ENCODE measurements around the gene TRPC4AP. TPM values are rescaled to one million over a fixed set of nuclear protein-coding genes. Genes with fewer than 3 reads are reported as not detected.

The TRPC4AP gene
- total and polyA plus RNA-seq, 2 of the 8 experiments (the other 6 are each of a cell fraction or from before 2014, with no cell fraction given): 73.1 to 74.8 TPM

- H4K20me1 ChIP-seq (replicated peaks in 1 of 2; ENCODE audit: control insufficient read depth in 1 of 2, insufficient read depth in 2 of 2, low read length in 2 of 2): peaks cover 5 to 6% of the 10 kb centered on the region in 2 experiments
- POLR2A ChIA-PET (ENCODE audit: partially characterized antibody): interaction anchor here (0.8 kb wide), 1 partner anchor 25 kb away, joined by 4 read pairs; no protein-coding TSS in a partner anchor
- 89% methylated on average over 3 of the region's 3 CpGs; no CpG with 5 or more reads in 1 of the 2 experiments for WGBS, 2 experiments (ENCODE audit: extremely low coverage in 1 of 2, insufficient coverage in 1 of 2, insufficient read length in 1 of 2, insufficient replicate concordance in 2 of 2, low coverage in 1 of 2, low lambda C conversion rate in 2 of 2, missing lambda C conversion rate in 1 of 2)
- H3K9ac ChIP-seq (replicated peaks in 1 of 4; ENCODE audit: extremely low read depth in 1 of 4, low read depth in 3 of 4, low read length in 3 of 4): no peak overlapping the region
- DNase-seq (ENCODE audit: low read depth in 1 of 2, low spot score in 2 of 2): no peak
- H3K23me2 ChIP-seq (ENCODE audit: low read depth, low read length): no peaks in the 10 kb centered on the region
- no peak overlapping the region for H4K5ac ChIP-seq (ENCODE audit: insufficient read length, low read depth, low read length)
- CTCF ChIA-PET (ENCODE audit: partially characterized antibody): interaction anchor here (0.8 kb wide), 1 partner anchor 76 kb away, joined by 3 read pairs; no protein-coding TSS in a partner anchor
- H3K27me3 ChIP-seq (replicated peaks in 1 of 4; ENCODE audit: control insufficient read depth in 3 of 4, extremely low read depth in 1 of 4, insufficient read depth in 3 of 4, low read length in 3 of 4): no peaks in the 10 kb centered on the region
- peaks cover 0 to 71% of the 10 kb centered on the region in 2 experiments; a peak in 2 of 4 replicates for H3K79me2 ChIP-seq (ENCODE audit: control insufficient read depth in 1 of 2, insufficient read depth in 2 of 2, low read length in 2 of 2)
- no peak overlapping the region for H3K18ac ChIP-seq (ENCODE audit: extremely low read depth, low read length)
- H4K91ac ChIP-seq (replicated peaks; ENCODE audit: insufficient read length, low read length): no peak overlapping the region
- no peak overlapping the region for H3K4me3 ChIP-seq (ENCODE audit: extremely low read depth in 1 of 4, insufficient read depth in 2 of 4, low read depth in 3 of 4, low read length in 4 of 4)
- H2BK15ac ChIP-seq (ENCODE audit: low read length): no peak overlapping the region
- TF ChIP-seq ATF2 (IDR thresholded peaks at IDR 0.05; ENCODE audit: low read length): no peak
- TF ChIP-seq MAFK (IDR thresholded peaks at IDR 0.05; ENCODE audit: low read depth, low read length): no peak
- no peak for TF ChIP-seq TBP (IDR thresholded peaks at IDR 0.05; ENCODE audit: low read depth, low read length)
- no peak for TF ChIP-seq TCF12 (IDR thresholded peaks at IDR 0.05; ENCODE audit: low read depth, low read length)
- TF ChIP-seq SRF (IDR thresholded peaks at IDR 0.05; ENCODE audit: low read depth, low read length): no peak
- TF ChIP-seq EZH2 (IDR thresholded peaks at IDR 0.05; ENCODE audit: low read depth, low read length, severe bottlenecking): no peak
- TF ChIP-seq ATF3 (IDR thresholded peaks at IDR 0.05; ENCODE audit: insufficient read depth, low read depth, low read length): no peak
- TF ChIP-seq POLR2A (IDR thresholded peaks at IDR 0.05; ENCODE audit: control extremely low read depth in 1 of 2, low read depth in 2 of 2, low read length in 2 of 2): no peak
- TF ChIP-seq CREB1 (IDR thresholded peaks at IDR 0.05): no peak
- TF ChIP-seq CBX8 (IDR thresholded peaks at IDR 0.05; ENCODE audit: borderline replicate concordance, low read depth, low read length): no peak
- no peak for TF ChIP-seq HDAC2 (IDR thresholded peaks at IDR 0.05; ENCODE audit: borderline replicate concordance in 1 of 2, low read depth in 2 of 2, low read length in 2 of 2)
- no peak overlapping the region for H3K4ac ChIP-seq (replicated peaks; ENCODE audit: insufficient read length, low read depth, low read length)
- H3K4me2 ChIP-seq (ENCODE audit: insufficient read depth in 1 of 2, low read depth in 2 of 2, low read length in 2 of 2): no peak overlapping the region
- H3K23ac ChIP-seq (ENCODE audit: insufficient read length): no peak overlapping the region
- FAIRE-seq: no peak
- H4K8ac ChIP-seq (ENCODE audit: extremely low read depth, insufficient read depth, low read length): no peak overlapping the region
- no peak overlapping the region for H3K27ac ChIP-seq (ENCODE audit: low read depth, low read length)
- no peak overlapping the region for H2BK12ac ChIP-seq (ENCODE audit: low read depth, low read length)
- no peak overlapping the region for H2AK5ac ChIP-seq (ENCODE audit: low read depth, low read length)
- no peak overlapping the region for H2BK120ac ChIP-seq (replicated peaks; ENCODE audit: low read depth, low read length)
- no peak overlapping the region for H2BK5ac ChIP-seq (ENCODE audit: low read depth, low read length)
- no peak overlapping the region for H2BK20ac ChIP-seq (ENCODE audit: low read length)
- H3K79me1 ChIP-seq (ENCODE audit: low read depth, low read length): peaks cover 3% of the 10 kb centered on the region
- no peak overlapping the region for H3K14ac ChIP-seq (ENCODE audit: insufficient read length)
- no peak overlapping the region for H3K56ac ChIP-seq (replicated peaks; ENCODE audit: insufficient read length, low read depth, low read length)
- H3K9me3 ChIP-seq (ENCODE audit: insufficient read depth in 2 of 2, low read depth in 1 of 2, low read length in 1 of 2): no peaks in the 10 kb centered on the region
- peaks cover 0 to 8% (median 6%) of the 10 kb centered on the region in 4 experiments; a peak in 4 of 7 replicates for H3K4me1 ChIP-seq (replicated peaks in 1 of 4; ENCODE audit: control insufficient read depth in 3 of 4, insufficient read depth in 4 of 4, low read length in 3 of 4)
- H2AFZ ChIP-seq (ENCODE audit: low read length): no peak overlapping the region
- peaks cover 0 to 12% (median 0%) of the 10 kb centered on the region in 4 experiments; a peak in 1 of 8 replicates for H3K36me3 ChIP-seq (ENCODE audit: control insufficient read depth in 2 of 4, insufficient read depth in 4 of 4, low read length in 3 of 4)
Observed at GRCh38 chr20:35063168-35063567, 29.4 kb downstream of the TRPC4AP start.

Measured in H1 (cell line).